Measurements from ENCODE around the gene PGA3. TPM values are rescaled to one million over a fixed set of nuclear protein-coding genes. Genes with fewer than 3 reads are reported as not detected.

Gene PGA3
- total and polyA plus RNA-seq, 10 donors: 0.33 to 2.6 (median 0.61) TPM; not detected in 3

DNA sequence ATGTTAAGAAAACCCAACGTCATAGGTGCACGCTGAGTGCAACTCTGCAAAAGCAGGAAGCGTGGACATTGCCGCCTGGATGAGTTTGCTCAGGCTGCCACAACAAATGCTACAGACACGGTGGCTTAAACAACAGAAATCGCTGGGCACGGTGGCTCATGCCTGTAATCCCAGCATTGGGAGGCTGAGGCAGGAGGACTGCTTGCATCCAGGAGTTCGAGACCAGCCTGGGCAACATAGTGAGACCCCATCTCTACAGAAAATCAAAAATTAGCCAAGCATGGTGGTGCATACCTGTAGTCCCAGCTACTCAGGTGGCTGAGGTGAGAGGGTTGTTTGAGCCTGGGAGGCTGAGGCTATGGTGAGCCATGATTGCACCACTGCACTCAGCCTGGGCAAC is 13.4 kb upstream of the PGA3 start:
- no peak for DNase-seq
- Histone ChIP-seq H3K4me3 (no peak overlapping the region), H3K36me3 (no peaks in the 10 kb centered on the region), H3K27me3 (replicated peaks in 1 of 7) (peaks cover 0 to 5% (median 0%) of the 10 kb centered on the region in 7 donors), H3K9me3 (no peaks in the 10 kb centered on the region), H3K4me1 (peaks cover 0 to 8% (median 6%) of the 10 kb centered on the region in 6 donors), H3K27ac (no peak overlapping the region)
- 77 to 85% (median 84%) methylated on average over 8 of the region's 8 CpGs for WGBS, 5 donors
- intact Hi-C loops (cut with DNase I; ENCODE audit: low total_unique reads): no loop called here
- no peak for TF ChIP-seq POLR2A (IDR thresholded peaks at IDR 0.05)
- TF ChIP-seq POLR2AphosphoS5 (IDR thresholded peaks at IDR 0.05): no peak
- TF ChIP-seq, protein P1, sequence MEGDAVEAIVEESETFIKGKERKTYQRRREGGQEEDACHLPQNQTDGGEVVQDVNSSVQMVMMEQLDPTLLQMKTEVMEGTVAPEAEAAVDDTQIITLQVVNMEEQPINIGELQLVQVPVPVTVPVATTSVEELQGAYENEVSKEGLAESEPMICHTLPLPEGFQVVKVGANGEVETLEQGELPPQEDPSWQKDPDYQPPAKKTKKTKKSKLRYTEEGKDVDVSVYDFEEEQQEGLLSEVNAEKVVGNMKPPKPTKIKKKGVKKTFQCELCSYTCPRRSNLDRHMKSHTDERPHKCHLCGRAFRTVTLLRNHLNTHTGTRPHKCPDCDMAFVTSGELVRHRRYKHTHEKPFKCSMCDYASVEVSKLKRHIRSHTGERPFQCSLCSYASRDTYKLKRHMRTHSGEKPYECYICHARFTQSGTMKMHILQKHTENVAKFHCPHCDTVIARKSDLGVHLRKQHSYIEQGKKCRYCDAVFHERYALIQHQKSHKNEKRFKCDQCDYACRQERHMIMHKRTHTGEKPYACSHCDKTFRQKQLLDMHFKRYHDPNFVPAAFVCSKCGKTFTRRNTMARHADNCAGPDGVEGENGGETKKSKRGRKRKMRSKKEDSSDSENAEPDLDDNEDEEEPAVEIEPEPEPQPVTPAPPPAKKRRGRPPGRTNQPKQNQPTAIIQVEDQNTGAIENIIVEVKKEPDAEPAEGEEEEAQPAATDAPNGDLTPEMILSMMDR (IDR thresholded peaks at IDR 0.05 in 8 of 11, conservative IDR thresholded peaks at IDR 0.05 in 3 of 11): no peak

GRCh38 chr11:61193596-61193995 is 9.7 kb upstream of the PGA3 start:
- WGBS, 5 donors: 46 to 54% (median 51%) methylated on average over 11 to 12 of the region's 12 CpGs
- no peaks in the 10 kb centered on the region for H3K4me1 ChIP-seq
- H3K9me3 ChIP-seq: peaks cover 0 to 3% (median 0%) of the 10 kb centered on the region in 8 donors
- intact Hi-C loops (cut with DNase I; ENCODE audit: low total_unique reads): no loop called here
- no peak overlapping the region for H3K27ac ChIP-seq
- no peak for DNase-seq
- peaks cover 0 to 12% (median 0%) of the 10 kb centered on the region in 7 donors for H3K27me3 ChIP-seq (replicated peaks in 1 of 7)
- TF ChIP-seq POLR2AphosphoS5 (IDR thresholded peaks at IDR 0.05): no peak
- TF ChIP-seq, protein P1 (IDR thresholded peaks at IDR 0.05 in 8 of 11, conservative IDR thresholded peaks at IDR 0.05 in 3 of 11): no peak
- TF ChIP-seq POLR2A (IDR thresholded peaks at IDR 0.05): no peak
- H3K36me3 ChIP-seq: no peaks in the 10 kb centered on the region
- no peak overlapping the region for H3K4me3 ChIP-seq

GRCh38 chr11:61194169-61194671 is 9.1 kb upstream of the PGA3 start:
- no peaks in the 10 kb centered on the region for H3K36me3 ChIP-seq
- 65 to 81% (median 73%) methylated on average over 12 of the region's 12 CpGs for WGBS, 5 donors
- no peaks in the 10 kb centered on the region for H3K4me1 ChIP-seq
- no peak overlapping the region for H3K27ac ChIP-seq
- H3K27me3 ChIP-seq (replicated peaks in 1 of 7): peaks cover 0 to 12% (median 0%) of the 10 kb centered on the region in 7 donors
- TF ChIP-seq, protein P1 (IDR thresholded peaks at IDR 0.05 in 8 of 11, conservative IDR thresholded peaks at IDR 0.05 in 3 of 11): no peak
- TF ChIP-seq POLR2AphosphoS5 (IDR thresholded peaks at IDR 0.05): no peak
- TF ChIP-seq POLR2A (IDR thresholded peaks at IDR 0.05): no peak
- no peak overlapping the region for H3K4me3 ChIP-seq
- DNase-seq: no peak
- intact Hi-C loops (cut with DNase I; ENCODE audit: low total_unique reads): no loop called here
- H3K9me3 ChIP-seq: peaks cover 0 to 9% (median 2%) of the 10 kb centered on the region in 8 donors

GRCh38 chr11:61194981-61195695 is 8.2 kb upstream of the PGA3 start:
- H3K4me3 ChIP-seq: no peak overlapping the region
- no peak overlapping the region for H3K27ac ChIP-seq
- WGBS, 5 donors: 74 to 89% (median 81%) methylated on average over 6 to 7 of the region's 7 CpGs
- H3K36me3 ChIP-seq: no peaks in the 10 kb centered on the region
- H3K4me1 ChIP-seq: no peaks in the 10 kb centered on the region
- peaks cover 0 to 12% (median 0%) of the 10 kb centered on the region in 7 donors for H3K27me3 ChIP-seq (replicated peaks in 1 of 7)
- intact Hi-C loops (cut with DNase I; ENCODE audit: low total_unique reads): no loop called here
- no peak for DNase-seq
- H3K9me3 ChIP-seq: peaks cover 0 to 10% (median 2%) of the 10 kb centered on the region in 8 donors
- TF ChIP-seq, protein P1 (IDR thresholded peaks at IDR 0.05 in 8 of 11, conservative IDR thresholded peaks at IDR 0.05 in 3 of 11): no peak

Data from spleen (tissue), 11 donors.